HG03066 (cell line): ENCODE measurements around the gene METTL22.
"Not testable (repeated sequence)": the region's sequence is repeated elsewhere in the genome, so short reads cannot be mapped to it uniquely, and the experiment has no call there.

Experiments
- ATAC-seq: cut with Tn5 transposase; IDR thresholded peaks from one replicate; pipeline ENCODE4 v1.9.1; 2021; ENCODE audit warnings: low read depth; ENCODE audit not compliant: unreplicated experiment

Gene METTL22

GRCh38 chr16:8631373-8631772 lies 9.9 kb downstream of the METTL22 start:
- no peak for ATAC-seq

GRCh38 chr16:8631818-8632465 lies 10.4 kb downstream of the METTL22 start:
- no peak for ATAC-seq

GRCh38 chr16:8632675-8633182 lies 11.2 kb downstream of the METTL22 start:
- ATAC-seq = no peak

- ATAC-seq = no peak
Measured at GRCh38 chr16:8634991-8635736, 13.7 kb downstream of the METTL22 start.

GRCh38 chr16:8639694-8640093 lies 18.2 kb downstream of the METTL22 start:
- no peak for ATAC-seq

GRCh38 chr16:8641671-8642070 lies 20.2 kb downstream of the METTL22 start:
- ATAC-seq = no peak

- ATAC-seq = no peak
Measured at GRCh38 chr16:8642146-8642545, 20.6 kb downstream of the METTL22 start.

GRCh38 chr16:8644211-8645140 lies 23.0 kb downstream of the METTL22 start:
- ATAC-seq = no peak

GRCh38 chr16:8645141-8645521 lies 23.6 kb downstream of the METTL22 start:
- no peak for ATAC-seq

- ATAC-seq = no peak
Measured at GRCh38 chr16:8645831-8646230, 24.3 kb downstream of the METTL22 start.

- no peak for ATAC-seq
Measured at GRCh38 chr16:8646326-8647053, 25.0 kb downstream of the METTL22 start.

- no peak for ATAC-seq
Measured at GRCh38 chr16:8647721-8648318, 26.3 kb downstream of the METTL22 start.

- no peak for ATAC-seq
Measured at GRCh38 chr16:8648877-8649276, 27.4 kb downstream of the METTL22 start.

- no peak for ATAC-seq
Measured at GRCh38 chr16:8649829-8650554, 28.5 kb downstream of the METTL22 start.

GRCh38 chr16:8651958-8652357 lies 30.5 kb downstream of the METTL22 start:
- ATAC-seq = not testable (repeated sequence)

GRCh38 chr16:8655184-8655717 lies 33.8 kb downstream of the METTL22 start:
- ATAC-seq = no peak

GRCh38 chr16:8656376-8656775 lies 34.9 kb downstream of the METTL22 start:
- ATAC-seq = no peak

GRCh38 chr16:8660841-8661301 lies 39.4 kb downstream of the METTL22 start:
- ATAC-seq = no peak

- no peak for ATAC-seq
Measured at GRCh38 chr16:8661703-8662102, 40.2 kb downstream of the METTL22 start.
